22Rv1 (cell line): ENCODE results near the gene ADO.

Source experiments
- H3K27ac ChIP-seq: fragments of 450-650 bp; 2 replicates; pipeline ENCODE4 v1.5.1; 2017
- ZFX ChIP-seq: fragments of 450-650 bp; IDR thresholded peaks from 2 replicates; pipeline ENCODE4 v1.6.1; 2017; ENCODE audit warnings: antibody characterized with exemption, borderline replicate concordance
- TF ChIP-seq, protein P1 (sequence below): fragments of 450-650 bp; IDR thresholded peaks from 2 replicates; pipeline ENCODE4 v1.5.1; 2017; ENCODE audit warnings: mild to moderate bottlenecking

Gene ADO

DNA sequence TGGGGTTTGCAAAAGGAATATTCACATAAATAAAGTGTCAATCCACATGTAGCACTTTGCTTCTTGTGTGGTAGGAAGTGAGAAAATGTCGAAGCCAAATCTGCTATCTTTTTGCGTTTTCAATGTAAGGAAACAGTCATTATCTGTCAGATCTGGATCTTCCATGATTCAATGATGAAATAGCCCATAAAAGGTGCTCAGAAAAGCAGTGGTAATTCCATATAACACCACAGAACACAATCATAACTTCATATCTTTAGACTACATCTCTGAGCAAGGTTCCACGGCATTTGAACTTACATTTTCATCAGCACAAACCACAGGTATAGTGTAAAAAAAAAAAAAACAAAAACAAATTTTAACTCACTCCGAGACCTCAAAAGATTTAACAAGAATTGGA is 51.5 kb downstream of the ADO start:
- no peak overlapping the region for H3K27ac ChIP-seq
- no peak for TF ChIP-seq ZFX
- TF ChIP-seq, protein P1, sequence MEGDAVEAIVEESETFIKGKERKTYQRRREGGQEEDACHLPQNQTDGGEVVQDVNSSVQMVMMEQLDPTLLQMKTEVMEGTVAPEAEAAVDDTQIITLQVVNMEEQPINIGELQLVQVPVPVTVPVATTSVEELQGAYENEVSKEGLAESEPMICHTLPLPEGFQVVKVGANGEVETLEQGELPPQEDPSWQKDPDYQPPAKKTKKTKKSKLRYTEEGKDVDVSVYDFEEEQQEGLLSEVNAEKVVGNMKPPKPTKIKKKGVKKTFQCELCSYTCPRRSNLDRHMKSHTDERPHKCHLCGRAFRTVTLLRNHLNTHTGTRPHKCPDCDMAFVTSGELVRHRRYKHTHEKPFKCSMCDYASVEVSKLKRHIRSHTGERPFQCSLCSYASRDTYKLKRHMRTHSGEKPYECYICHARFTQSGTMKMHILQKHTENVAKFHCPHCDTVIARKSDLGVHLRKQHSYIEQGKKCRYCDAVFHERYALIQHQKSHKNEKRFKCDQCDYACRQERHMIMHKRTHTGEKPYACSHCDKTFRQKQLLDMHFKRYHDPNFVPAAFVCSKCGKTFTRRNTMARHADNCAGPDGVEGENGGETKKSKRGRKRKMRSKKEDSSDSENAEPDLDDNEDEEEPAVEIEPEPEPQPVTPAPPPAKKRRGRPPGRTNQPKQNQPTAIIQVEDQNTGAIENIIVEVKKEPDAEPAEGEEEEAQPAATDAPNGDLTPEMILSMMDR: no peak
